K562 treated with DMSO at 1 percent for 24 hours (cell line): Measurements from ENCODE around the gene KIF2C. TPM values are rescaled to one million over a fixed set of nuclear protein-coding genes. Genes with fewer than 3 reads are reported as not detected.

Experiments
- total RNA-seq: library from RNA; unstranded; fragments of 300-600 nt; gene quantifications from 2 replicates; pipeline ENCODE4 v1.2.3, GENCODE V29; 2022; ENCODE audit warnings: low read depth; ENCODE audit not compliant: insufficient read depth

KIF2C gene
- 182 and 196 TPM in 2 replicates for total RNA-seq

GRCh38 chr1:44739307-44740178 lies at the start of gene KIF2C:
KIF2C (plus strand) TSS chr1:44739837; CDS start chr1:44739933, 96 bp downstream.

GRCh38 chr1:44730741-44731512 lies 8.7 kb upstream of the KIF2C start, which contains the start of gene RNU5D-1:
RNU5D-1 (minus strand) TSS chr1:44731170.

GRCh38 chr1:44775078-44775929 lies 35.7 kb downstream of the KIF2C start, which contains the start of gene RPS8:
RPS8 (plus strand) TSS chr1:44775540; CDS start chr1:44775597, 57 bp downstream.

GRCh38 chr1:44788120-44788860 lies 48.7 kb downstream of the KIF2C start, which contains the start of gene BEST4:
BEST4 (minus strand) TSS chr1:44788170; CDS start chr1:44787705, 465 bp downstream.

GRCh38 chr1:44799770-44800584 lies 60.3 kb downstream of the KIF2C start, which contains the start of gene PLK3:
PLK3 (plus strand) TSS chr1:44800377; CDS start chr1:44800464, 87 bp downstream.

GRCh38 chr1:44806704-44807363 lies 67.2 kb downstream of the KIF2C start, which contains the start of gene DYNLT4:
DYNLT4 (minus strand) TSS chr1:44807351; CDS start chr1:44806668, 683 bp downstream.

GRCh38 chr1:44808063-44808937 lies 68.7 kb downstream of the KIF2C start, which contains the start of gene BTBD19:
BTBD19 (plus strand) TSS chr1:44808523; CDS start chr1:44808821, 298 bp downstream.

Other genes starting within 250 kb of the KIF2C start
- gene TMEM53, start 65.4 kb upstream of the KIF2C start, total RNA-seq, result 13.9 and 14.1 TPM in 2 replicates
- not detected in 2 replicates for gene ARMH1, start 65.1 kb upstream of the KIF2C start, total RNA-seq
- not detected in 2 replicates for gene RNU5D-1, start 8.7 kb upstream of the KIF2C start, total RNA-seq
- gene RPS8, start 35.7 kb downstream of the KIF2C start, total RNA-seq, result 5,486 and 5,742 TPM in 2 replicates
- gene BEST4, start 48.3 kb downstream of the KIF2C start, total RNA-seq, result not detected in 2 replicates
- 22.5 and 22.7 TPM in 2 replicates for gene PLK3, start 60.5 kb downstream of the KIF2C start, total RNA-seq
- 0.72 and 2.3 TPM in 2 replicates for gene DYNLT4, start 67.5 kb downstream of the KIF2C start, total RNA-seq
- gene BTBD19, start 68.7 kb downstream of the KIF2C start, total RNA-seq, result 2.4 and 3.0 TPM in 2 replicates
- 0.68 and 1.1 TPM in 2 replicates for gene PTCH2, start 103.4 kb downstream of the KIF2C start, total RNA-seq
- gene EIF2B3, start 246.8 kb downstream of the KIF2C start, total RNA-seq, result 58.8 and 67.1 TPM in 2 replicates